HUES64 (cell line): ENCODE measurements around the gene CYP51A1. TPM values are rescaled to one million over a fixed set of nuclear protein-coding genes. Genes with fewer than 3 reads are reported as not detected.
"Not testable (repeated sequence)": the region's sequence is repeated elsewhere in the genome, so short reads cannot be mapped to it uniquely, and the experiment has no call there.

Source experiments
- H3K27ac ChIP-seq: 2 replicates; pipeline ENCODE4 v1.7.0; 2013; ENCODE audit warnings: low read depth, low read length, inconsistent platforms
- H3K27me3 ChIP-seq: 2 replicates; pipeline ENCODE4 v1.6.1; 2013; ENCODE audit warnings: mild to moderate bottlenecking, low read length; ENCODE audit not compliant: insufficient read depth
- H3K36me3 ChIP-seq: 2 replicates; pipeline ENCODE4 v1.6.1; 2013; ENCODE audit warnings: mild to moderate bottlenecking, low read length; ENCODE audit not compliant: insufficient read depth
- H3K4me1 ChIP-seq: 2 replicates; pipeline ENCODE4 v1.6.1; 2013; ENCODE audit warnings: mild to moderate bottlenecking, low read length, moderate library complexity; ENCODE audit not compliant: insufficient read depth
- H3K4me3 ChIP-seq: 2 replicates; pipeline ENCODE4 v1.5.1; 2013; ENCODE audit warnings: mild to moderate bottlenecking, low read length, moderate library complexity
- H3K9ac ChIP-seq: 2 replicates; pipeline ENCODE4 v1.6.1; 2013; ENCODE audit warnings: mild to moderate bottlenecking, low read depth, low read length
- H3K9me3 ChIP-seq: 2 replicates; pipeline ENCODE4 v1.6.1; 2013; ENCODE audit warnings: low read depth, low read length; ENCODE audit not compliant: insufficient read depth
- WGBS: fragments of 150-250, 120-280 bp; methylation state at CpG from one replicate; pipeline ENCODE4 v1.1.7; 2013; ENCODE audit warnings: missing lambda C conversion rate; 5-methylcytosine and 5-hydroxymethylcytosine counted together
- polyA plus RNA-seq, 2 experiments: library from polyadenylated mRNA; stranded (reverse); fragments of 50-300 nt; gene quantifications; one replicate each; pipeline ENCODE4 v1.2.3, GENCODE V29; 2013

The CYP51A1 gene
- polyA plus RNA-seq (2013, experiment 1 of 2), result 105 TPM
- 112 TPM for polyA plus RNA-seq (2013, experiment 2 of 2)

- Histone ChIP-seq H3K4me1 (peaks cover 16% of the 10 kb centered on the region), H3K27ac (peak within 1 kb of the TSS; percentile 97), H3K9ac (peak within 1 kb of the TSS; percentile 89), H3K36me3 (peaks cover 25% of the 10 kb centered on the region), H3K27me3 (no peaks in the 10 kb centered on the region), H3K4me3 (peak within 1 kb of the TSS; percentile 75), H3K9me3 (no peaks in the 10 kb centered on the region)
- under 1% methylated on average over 72 of the region's 73 CpGs for WGBS
Observed at GRCh38 chr7:92134271-92135051, at the start of gene CYP51A1. Gene CYP51A1, minus strand, starts transcription at chr7:92134477. Its CDS starts 113 bp downstream, at chr7:92134364.

GRCh38 chr7:92178928-92179924 lies 44.9 kb upstream of the CYP51A1 start, which contains the start of gene LRRD1:
Gene LRRD1, minus strand, starts transcription at chr7:92179142. Its CDS starts 13,940 bp downstream, at chr7:92165202.
- no peak within 1 kb of the TSS for H3K27ac ChIP-seq
- WGBS, result 17% methylated on average over 60 of the region's 60 CpGs
- peak within 1 kb of the TSS; percentile 35; the same call in 1 of the 2 replicates for H3K9ac ChIP-seq

DNA sequence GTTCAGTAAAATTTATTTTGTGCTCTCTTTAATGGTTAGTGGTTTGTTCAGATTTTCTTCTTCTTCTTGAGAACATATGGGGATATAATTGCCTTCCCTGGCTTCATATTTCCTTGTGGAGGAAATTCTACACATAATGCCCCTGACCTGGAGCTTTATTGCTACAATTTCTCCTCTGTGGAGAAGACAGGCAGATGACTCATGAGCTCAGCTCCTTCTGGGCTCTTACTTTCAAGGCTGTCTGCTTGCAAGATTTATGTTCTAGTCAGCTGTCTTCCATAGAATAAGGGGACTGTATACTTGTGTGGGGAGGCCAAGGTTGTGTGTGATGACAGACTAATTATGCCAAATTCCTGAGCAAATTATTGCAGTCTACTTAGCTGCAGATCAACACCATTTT lies 43.1 kb upstream of the CYP51A1 start:
- Histone ChIP-seq H3K4me3 (no peak overlapping the region), H3K27me3 (peaks cover 8% of the 10 kb centered on the region), H3K27ac (no peak overlapping the region), H3K9me3 (no peaks in the 10 kb centered on the region), H3K9ac (no peak overlapping the region), H3K4me1 (no peaks in the 10 kb centered on the region), H3K36me3 (no peaks in the 10 kb centered on the region)

More at GRCh38 chr7:92178928-92179924, 44.9 kb upstream of the CYP51A1 start, which contains the start of gene LRRD1:
- Histone ChIP-seq H3K4me1 (no peaks in the 10 kb centered on the region), H3K4me3 (peak within 1 kb of the TSS; percentile 54), H3K9me3 (no peaks in the 10 kb centered on the region), H3K36me3 (no peaks in the 10 kb centered on the region), H3K27me3 (peaks cover 8% of the 10 kb centered on the region)

DNA sequence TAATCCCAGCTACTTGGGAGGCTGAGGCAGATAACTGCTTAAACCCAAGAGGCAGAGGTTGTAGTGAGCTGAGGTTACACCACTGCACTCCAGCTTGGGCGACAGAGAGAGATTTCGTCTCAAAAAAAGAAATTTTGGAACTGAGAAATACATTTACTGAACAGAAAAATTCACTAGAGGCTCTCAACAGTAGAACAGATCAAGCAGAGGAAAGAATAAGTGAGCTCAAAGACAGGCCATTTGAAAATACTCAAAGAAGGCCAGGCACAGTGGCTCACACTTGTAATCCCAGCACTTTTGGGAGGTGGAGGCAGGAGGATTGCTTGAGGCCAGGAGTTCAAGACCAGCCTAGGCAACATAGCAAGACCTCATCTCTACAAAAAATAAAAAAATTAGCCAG lies 35.3 kb upstream of the CYP51A1 start:
- H3K27me3 ChIP-seq, H3K4me1 ChIP-seq, H3K4me3 ChIP-seq, H3K36me3 ChIP-seq, H3K27ac ChIP-seq, H3K9me3 ChIP-seq, H3K9ac ChIP-seq: not testable (repeated sequence)
- WGBS, result 92% methylated on average over 2 of the region's 2 CpGs

- Histone ChIP-seq H3K9ac (no peak overlapping the region), H3K27ac (no peak overlapping the region), H3K4me3 (no peak overlapping the region), H3K4me1 (no peaks in the 10 kb centered on the region), H3K9me3 (no peaks in the 10 kb centered on the region), H3K27me3 (no peaks in the 10 kb centered on the region), H3K36me3 (no peaks in the 10 kb centered on the region)
- 94% methylated on average over 1 of the region's 1 CpG for WGBS
Observed at GRCh38 chr7:92161271-92161670, 27.0 kb upstream of the CYP51A1 start.

DNA sequence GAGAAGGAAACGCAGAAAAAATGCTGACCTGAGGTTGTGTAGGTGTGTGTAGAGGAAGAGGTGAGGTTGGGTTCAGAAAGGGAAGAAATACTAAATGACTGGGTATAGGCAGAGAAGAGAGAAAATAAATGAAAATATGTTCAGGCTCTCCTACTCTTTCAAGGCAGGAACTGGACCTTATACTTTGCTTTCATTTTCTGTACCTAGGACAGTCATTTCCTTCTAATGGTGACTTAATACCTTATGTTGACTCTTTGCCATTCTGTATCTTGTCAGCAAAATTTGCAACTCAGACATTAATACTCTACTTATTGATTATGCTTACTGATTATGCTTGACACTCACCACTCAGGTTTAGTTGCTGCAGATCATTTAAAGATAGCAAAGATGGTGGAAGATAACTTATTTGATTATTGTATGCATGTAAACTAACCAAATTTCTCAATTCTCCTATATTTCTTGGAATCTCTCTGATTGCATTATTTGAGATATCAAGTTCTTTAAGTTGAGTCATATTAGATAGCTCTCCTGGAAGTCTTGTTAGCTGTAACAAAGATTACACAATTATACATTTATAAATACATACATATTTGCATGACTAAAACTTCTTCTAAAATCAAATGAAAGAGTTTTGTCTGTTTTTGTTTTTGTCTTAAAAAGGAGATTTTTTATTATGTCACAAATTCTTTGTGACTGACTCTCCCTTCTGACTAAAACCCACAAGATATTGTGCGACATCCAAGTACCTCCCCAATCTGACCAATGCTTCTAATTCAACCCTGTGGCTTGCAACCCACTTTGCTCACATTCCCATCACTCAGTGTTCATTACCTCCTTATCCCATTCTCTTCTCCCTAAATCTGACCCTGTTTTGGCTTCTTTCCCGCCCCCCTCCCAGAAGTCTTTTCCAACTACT lies 24.6 kb upstream of the CYP51A1 start:
- H3K27ac ChIP-seq, result no peak overlapping the region
- 89% methylated on average over 3 of the region's 3 CpGs for WGBS
- H3K27me3 ChIP-seq, result no peaks in the 10 kb centered on the region
- no peaks in the 10 kb centered on the region for H3K36me3 ChIP-seq
- H3K9me3 ChIP-seq, result no peaks in the 10 kb centered on the region
- H3K9ac ChIP-seq, result no peak overlapping the region
- no peak overlapping the region for H3K4me3 ChIP-seq
- no peaks in the 10 kb centered on the region for H3K4me1 ChIP-seq

- H3K9me3 ChIP-seq, result no peaks in the 10 kb centered on the region
- H3K4me1 ChIP-seq, result no peaks in the 10 kb centered on the region
- no peak overlapping the region for H3K27ac ChIP-seq
- no peaks in the 10 kb centered on the region for H3K27me3 ChIP-seq
- H3K9ac ChIP-seq, result no peak overlapping the region
- no peaks in the 10 kb centered on the region for H3K36me3 ChIP-seq
- H3K4me3 ChIP-seq, result no peak overlapping the region
Observed at GRCh38 chr7:92156990-92157389, 22.7 kb upstream of the CYP51A1 start.

GRCh38 chr7:92155108-92155739 lies 20.9 kb upstream of the CYP51A1 start:
- Histone ChIP-seq H3K4me3 (no peak overlapping the region), H3K27ac (no peak overlapping the region), H3K9ac (no peak overlapping the region), H3K27me3 (no peaks in the 10 kb centered on the region), H3K4me1 (no peaks in the 10 kb centered on the region), H3K36me3 (no peaks in the 10 kb centered on the region), H3K9me3 (no peaks in the 10 kb centered on the region)
- WGBS, result 94% methylated on average over 1 of the region's 1 CpG

DNA sequence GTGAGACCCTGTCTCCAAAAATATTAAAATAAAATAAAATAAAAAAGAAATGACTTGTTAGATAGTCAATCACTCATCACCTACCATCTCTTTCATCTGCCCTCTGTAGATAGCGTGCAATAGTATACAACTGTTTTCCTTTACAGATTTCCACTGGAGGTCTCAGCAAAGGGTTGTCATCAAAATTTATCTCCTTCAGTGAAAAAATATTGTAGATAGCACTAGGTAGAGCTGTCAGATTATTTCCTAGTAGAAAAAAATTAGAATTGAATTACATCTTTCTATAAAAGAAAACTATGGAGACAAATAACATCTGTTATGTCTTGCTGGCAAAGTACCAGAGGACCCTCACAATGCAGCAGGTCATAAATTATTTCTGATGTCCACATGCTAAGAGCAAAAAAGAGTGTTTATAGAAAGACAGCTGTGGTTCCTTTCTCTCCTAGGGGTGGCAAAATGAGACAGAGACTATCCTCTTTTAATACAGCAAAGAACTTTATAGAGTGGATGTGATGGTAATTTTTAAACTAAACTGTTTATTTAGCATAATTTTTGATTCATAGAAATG lies 16.3 kb upstream of the CYP51A1 start:
- no peaks in the 10 kb centered on the region for H3K9me3 ChIP-seq
- H3K4me1 ChIP-seq, result no peaks in the 10 kb centered on the region
- no peak overlapping the region for H3K27ac ChIP-seq
- no peak overlapping the region for H3K4me3 ChIP-seq
- no peak overlapping the region for H3K9ac ChIP-seq
- no peaks in the 10 kb centered on the region for H3K36me3 ChIP-seq
- 100% methylated on average over 1 of the region's 1 CpG for WGBS
- no peaks in the 10 kb centered on the region for H3K27me3 ChIP-seq

GRCh38 chr7:92149736-92150239 lies 15.5 kb upstream of the CYP51A1 start:
- H3K27me3 ChIP-seq, result no peaks in the 10 kb centered on the region
- no peak overlapping the region for H3K4me3 ChIP-seq
- H3K9ac ChIP-seq, result no peak overlapping the region
- 91% methylated on average over 5 of the region's 5 CpGs for WGBS
- no peaks in the 10 kb centered on the region for H3K9me3 ChIP-seq
- no peaks in the 10 kb centered on the region for H3K4me1 ChIP-seq
- H3K36me3 ChIP-seq, result no peaks in the 10 kb centered on the region
- no peak overlapping the region for H3K27ac ChIP-seq
